HG03159 (cell line): ENCODE measurements around the gene TMEM179.
"Not testable (repeated sequence)": the region's sequence is repeated elsewhere in the genome, so short reads cannot be mapped to it uniquely, and the experiment has no call there.

ENCODE experiments used
- ATAC-seq: cut with Tn5 transposase; IDR thresholded peaks from one replicate; pipeline ENCODE4 v1.9.1; 2021; ENCODE audit warnings: mild to moderate bottlenecking, moderate library complexity; ENCODE audit not compliant: unreplicated experiment

TMEM179 gene

DNA sequence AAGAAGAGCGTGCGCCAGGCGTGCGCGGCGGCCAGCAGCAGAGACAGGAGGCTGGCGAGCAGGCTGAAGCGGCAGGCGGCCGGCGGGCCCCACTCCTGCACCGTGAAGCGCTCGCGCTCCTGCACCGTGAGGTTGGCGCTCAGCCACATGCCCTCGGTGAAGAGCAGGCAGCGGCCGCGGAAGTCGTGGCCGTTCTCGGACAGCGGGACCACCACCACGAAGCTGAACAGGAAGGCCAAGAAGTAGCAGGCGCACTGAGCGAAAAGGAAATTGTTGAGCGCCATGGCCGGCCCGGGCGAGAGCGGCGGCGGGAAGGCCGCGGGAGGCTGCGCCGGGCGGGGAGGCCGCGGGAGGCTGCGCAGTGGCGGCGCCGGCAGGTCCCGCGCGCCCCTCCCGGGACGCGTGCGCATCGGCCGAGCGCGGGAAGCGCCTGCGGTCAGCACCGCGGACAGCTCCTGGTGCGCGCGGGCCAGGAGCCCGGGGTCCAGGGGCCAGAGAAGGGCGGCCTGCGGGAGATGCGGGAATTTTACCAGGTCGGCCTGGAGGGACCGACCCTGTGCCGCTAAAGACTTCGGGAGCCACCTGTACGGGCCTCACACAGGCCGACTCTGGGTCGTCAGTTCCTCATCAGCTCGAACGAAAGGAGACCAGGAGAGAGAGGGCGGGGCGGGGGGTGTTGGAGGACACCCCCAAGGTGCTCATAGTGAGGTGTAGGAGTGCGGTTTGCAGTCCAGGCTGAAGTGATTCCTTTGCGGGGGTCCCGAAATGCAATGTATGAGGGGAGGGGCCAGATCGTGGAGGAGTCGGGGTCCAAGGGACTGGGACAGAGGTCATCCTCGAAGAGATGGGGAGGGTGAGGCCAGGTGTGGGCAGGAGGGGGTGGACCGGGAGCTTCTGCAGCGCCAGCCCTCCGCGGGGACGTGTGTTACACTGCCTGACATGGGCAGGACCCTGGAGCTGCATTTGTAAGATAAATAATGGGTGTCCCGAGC, at the start of gene TMEM179:
TSS of gene TMEM179 (minus strand) at position 315 of the 992 bp plus-strand sequence. CDS start at position 284, 31 bp downstream.
- no peak for ATAC-seq

DNA sequence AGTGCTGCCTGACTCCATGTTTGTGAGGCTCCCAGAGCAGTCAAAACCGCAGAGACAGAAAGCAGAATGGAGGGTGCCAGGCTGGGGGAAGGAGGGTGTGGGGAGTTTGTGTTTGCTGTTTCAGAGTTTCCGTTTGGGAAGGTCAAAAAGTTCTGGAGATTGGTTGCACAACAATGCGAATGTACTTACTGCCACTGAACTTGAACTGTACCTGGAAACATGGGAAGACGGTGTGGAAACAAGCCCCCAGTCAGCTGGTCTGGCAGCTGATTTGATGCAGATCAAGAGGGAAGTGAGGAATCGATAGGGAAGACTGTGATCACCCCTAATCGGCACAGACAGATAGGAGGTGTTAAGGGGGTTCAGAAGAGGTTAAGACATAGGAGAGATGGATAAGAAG, 49.5 kb upstream of the TMEM179 start:
- no peak for ATAC-seq

DNA sequence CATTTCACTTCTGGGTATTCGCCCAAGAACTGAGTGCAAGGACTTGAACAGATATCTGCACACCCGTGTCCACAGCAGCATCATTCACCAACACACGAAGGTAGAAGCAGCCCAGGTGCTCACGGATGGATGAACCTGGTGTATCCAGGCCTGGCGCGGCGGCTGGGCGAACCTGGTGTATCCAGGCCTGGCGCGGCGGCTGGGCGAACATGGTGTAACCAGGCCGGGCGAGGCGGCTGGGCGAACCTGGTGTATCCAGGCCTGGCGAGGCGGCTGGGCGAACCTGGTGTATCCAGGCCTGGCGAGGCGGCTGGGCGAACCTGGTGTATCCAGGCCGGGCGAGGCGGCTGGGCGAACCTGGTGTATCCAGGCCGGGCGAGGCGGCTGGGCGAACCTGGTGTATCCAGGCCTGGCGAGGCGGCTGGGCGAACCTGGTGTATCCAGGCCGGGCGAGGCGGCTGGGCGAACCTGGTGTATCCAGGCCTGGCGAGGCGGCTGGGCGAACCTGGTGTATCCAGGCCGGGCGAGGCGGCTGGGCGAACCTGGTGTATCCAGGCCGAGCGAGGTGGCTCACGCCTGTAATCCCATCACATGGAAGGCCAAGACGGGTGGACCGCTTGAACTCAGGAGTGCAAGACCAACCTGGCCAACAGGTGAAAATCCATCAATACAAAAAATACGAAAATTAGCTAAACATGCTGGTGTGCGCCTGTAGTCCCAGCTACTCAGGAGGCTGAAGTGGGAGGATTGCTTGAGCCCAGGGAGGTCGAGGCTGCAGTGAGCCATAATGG, 48.8 kb upstream of the TMEM179 start:
- not testable (repeated sequence) for ATAC-seq

DNA sequence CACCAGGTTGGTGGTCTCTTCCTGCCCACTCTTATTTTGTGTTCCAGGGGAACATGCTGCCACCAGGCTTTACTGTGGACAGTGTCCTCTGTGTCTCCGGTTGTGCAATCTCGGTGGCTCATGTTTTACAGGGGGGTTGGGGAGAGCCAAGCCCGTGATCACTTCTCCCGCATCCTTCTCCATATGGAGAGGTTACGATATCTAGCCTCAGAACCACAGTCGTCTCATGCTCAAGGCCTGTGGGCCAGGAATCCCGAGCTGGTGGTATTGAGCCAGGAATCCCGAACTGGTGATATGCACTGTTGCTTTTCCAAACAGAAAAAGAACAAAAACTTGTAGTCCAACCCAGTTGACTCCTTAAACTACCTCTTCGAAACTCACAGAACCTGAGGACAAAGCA, 47.8 kb upstream of the TMEM179 start:
- ATAC-seq, result no peak

DNA sequence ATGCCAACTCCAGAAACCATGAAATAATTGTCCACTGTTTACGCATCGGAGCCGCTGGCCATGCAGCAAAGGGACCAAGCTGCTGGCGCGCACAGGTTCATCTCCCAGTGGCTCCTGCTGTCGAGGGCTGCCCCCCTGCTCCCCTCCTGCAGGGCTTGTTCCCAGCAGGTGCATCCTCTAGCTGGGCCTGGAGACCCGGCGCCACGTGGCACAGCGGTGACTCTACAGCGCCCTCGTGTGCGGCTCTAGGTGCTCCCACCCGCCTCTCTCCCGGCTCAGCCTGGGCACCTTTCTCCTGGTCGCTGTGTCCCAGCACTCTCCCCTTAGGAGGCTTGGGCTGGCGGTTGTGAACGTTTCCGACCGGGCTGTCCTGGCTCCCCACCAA, 47.3 kb upstream of the TMEM179 start:
- ATAC-seq, result no peak

DNA sequence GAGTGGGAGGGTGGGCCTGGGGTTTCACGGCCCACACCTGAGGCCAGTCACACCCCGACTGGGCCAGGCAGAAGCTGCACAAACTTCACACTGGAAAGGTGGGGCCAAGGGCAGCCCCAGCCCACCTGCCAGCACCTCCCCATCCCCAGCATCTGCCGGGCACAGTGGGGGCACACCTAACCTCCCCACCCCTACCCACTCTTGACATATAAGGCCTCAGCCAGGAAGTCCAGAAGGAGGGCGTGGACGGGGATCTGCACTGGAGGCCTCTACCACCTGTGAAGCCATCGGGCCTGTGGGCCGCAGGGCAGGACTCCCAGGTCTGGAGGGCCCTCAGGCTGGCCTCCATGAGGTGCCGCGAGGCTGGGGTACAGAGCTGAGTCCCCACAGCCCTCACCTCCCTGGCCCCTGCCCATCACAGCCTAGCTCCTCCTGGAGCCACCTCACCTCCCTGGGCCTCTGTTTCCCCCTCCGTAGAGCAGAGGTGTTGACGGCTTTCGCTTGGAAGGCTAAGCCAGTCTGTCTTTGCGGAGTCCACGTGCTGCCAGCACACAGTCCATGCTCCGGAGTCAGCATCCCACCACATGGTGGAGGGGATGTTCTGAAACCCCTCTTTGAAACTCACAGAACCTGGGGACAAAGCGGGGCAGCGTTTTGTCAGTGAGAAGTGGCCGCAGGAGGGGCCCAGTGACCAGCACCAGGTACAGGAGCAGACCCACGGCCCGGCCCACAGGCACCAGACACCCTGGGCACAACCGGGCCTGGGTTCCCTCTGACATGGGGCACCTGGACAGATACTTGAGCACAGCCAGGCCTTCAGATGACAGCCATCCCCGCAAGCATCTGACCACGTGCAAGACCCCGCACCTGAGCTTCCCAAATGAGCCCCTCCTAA, 46.7 kb upstream of the TMEM179 start:
- no peak for ATAC-seq

DNA sequence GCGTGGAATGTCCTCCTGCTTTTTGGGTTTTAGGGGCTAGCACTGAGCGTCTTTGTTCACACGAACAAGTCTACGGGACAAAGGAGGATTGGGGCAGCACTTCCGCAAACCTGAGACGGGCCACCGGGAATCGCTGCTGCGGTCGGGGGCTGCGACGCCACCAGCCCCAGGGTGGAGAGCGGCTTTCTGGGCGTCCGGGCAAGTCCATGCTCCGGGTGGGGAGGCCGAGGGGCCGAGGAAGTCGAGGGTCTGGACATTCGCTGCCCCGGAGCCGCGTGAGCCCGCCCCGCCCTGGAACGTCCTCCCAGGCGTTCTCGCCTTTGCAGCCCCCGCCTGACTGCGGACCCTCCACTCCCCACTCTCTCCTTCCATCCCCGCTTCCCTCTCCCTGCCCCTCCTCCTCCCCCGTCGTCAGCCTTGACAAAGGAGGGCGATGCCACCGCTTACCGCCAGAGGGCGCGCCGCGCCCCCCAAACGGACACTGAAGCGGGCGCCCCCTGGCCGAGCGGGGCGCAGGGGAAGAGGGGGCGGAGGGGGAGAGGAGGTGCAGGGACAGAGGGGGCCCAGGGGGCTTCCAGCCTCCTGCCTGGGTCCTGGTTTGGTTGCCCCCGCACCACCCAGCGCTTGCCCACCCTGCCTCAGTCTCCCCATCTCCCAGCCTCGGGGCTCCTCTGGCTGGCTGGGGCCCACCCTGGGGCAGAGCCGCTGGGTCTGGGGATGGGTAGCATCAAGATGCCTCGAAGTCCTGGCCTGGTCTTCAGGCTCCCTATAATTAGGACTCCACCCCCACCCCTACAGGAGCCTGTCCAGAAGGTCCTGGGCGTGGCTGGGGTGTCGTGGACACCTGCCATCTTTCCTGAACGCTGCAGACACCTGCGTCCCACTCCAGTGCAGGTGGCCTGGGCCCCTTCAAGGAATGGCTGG, 45.7 kb upstream of the TMEM179 start:
- no peak for ATAC-seq

DNA sequence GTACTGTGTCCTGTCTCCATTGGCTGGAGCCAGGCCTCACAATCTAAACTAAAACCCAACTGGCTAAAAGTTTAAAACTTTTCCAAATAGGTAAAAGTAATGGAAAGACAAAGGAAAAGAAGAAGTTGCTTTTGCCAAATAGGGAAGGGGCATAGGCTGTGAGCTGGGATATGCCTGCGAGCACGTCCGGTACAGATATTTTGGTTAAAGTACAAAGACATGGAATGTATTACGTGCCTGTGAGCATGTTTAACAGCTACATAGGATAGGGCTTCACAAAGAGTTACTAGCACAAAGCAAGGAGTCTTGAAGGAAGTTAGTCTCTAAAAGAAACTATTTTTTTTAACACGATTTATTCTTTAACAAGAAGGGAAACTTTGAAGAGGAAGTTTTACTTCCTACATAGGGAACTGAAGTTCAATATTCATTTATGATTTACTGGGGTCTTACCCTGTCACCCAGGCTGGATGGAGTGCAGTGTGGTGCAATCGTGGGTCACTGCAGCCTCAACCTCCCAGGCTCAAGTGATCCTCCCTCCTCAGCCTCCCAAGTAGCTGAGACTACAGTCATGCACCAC, 43.0 kb upstream of the TMEM179 start:
- no peak for ATAC-seq

DNA sequence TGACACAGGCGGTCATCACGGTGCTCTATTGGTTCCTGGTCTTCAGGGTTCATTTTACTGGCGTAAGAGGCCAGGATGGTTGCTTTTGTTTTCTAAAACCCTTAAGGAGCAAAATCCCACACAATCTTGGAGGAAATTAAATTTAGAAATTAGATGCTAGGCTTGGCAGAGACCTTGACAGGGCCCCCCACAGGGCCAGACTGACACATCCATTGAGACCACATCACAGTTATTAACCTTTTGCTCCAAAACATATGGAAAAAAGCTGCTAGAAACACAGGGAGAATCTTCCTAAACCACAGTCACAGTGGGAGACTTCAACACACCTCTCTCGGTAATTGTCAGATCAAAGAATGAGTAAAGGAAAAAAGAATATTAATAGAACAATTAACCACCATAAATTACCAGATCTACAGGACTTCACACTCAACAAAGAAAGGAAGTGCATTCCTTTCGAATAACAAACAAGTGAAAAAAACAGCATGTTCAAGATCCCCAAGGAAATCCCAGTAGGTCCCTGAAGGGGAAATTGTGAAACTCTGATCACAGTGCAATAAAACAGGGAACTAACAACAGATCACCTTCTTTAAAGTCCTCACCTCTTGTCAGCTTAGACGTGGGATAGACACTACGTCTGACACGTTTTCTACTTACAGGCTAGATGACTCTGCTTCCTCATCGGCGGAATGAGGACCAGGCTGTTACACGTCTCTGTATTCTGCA, 40.2 kb upstream of the TMEM179 start:
- no peak for ATAC-seq

DNA sequence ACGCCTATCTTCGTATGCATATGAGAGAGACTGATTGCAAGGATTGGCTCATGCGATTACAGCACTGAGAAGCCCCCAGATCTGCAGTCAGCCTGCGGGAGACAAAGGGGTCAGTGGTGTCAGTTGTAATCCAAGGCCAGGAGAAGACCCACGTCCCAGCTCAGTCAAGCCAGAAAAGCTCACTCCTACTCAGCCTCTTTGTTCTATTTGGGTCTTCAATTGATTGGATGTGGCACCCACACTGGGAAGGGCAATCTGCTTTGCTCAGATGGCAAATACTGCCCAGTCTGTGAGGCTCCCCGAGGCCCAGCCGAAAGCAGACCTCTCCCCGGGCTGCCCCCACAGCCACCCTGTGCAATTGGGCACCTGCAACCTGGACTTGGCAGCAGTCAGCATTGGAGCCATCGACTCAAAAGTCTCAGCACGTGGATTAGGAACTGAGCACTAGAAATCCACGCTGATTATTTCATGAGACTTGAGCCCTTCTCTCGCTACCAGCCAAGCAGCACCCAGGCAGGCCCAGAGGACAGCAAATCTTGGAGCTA, 39.6 kb upstream of the TMEM179 start:
- no peak for ATAC-seq

DNA sequence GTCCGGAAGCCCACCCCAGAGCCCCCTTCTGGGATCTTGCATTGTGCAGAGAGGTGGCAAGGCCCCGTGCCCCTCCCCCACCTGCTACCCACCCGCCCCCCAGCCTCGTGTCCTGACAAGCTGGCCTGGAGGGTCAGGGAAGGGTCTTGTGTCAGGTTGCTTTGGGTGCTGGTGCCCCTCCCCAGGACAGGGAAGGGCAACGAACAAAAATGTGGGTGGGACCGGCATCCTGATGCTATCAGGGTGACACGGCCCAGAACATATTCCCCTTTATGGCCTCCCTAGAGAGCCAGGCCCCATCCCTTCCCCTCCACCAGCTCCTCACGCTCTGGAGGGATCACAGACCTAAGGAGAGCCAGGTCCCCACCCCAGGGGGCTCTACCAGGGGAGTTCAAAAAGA, 38.7 kb upstream of the TMEM179 start:
- no peak for ATAC-seq

DNA sequence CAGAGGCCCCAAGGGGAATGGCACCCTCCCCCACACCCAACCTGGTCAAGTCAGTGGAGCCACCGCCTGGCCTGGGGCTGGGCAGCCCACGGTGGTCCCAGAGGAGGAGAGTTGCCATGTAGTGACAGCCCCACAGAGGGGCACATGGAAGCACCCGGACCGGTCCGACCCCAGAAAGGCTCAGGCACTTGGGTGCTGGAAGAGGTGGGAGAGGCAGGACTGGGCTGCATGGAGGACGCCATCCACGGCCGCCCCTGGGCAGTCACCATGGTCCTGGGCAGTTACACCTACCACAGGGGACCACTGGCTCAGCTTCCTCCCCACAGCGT, 37.9 kb upstream of the TMEM179 start:
- no peak for ATAC-seq

DNA sequence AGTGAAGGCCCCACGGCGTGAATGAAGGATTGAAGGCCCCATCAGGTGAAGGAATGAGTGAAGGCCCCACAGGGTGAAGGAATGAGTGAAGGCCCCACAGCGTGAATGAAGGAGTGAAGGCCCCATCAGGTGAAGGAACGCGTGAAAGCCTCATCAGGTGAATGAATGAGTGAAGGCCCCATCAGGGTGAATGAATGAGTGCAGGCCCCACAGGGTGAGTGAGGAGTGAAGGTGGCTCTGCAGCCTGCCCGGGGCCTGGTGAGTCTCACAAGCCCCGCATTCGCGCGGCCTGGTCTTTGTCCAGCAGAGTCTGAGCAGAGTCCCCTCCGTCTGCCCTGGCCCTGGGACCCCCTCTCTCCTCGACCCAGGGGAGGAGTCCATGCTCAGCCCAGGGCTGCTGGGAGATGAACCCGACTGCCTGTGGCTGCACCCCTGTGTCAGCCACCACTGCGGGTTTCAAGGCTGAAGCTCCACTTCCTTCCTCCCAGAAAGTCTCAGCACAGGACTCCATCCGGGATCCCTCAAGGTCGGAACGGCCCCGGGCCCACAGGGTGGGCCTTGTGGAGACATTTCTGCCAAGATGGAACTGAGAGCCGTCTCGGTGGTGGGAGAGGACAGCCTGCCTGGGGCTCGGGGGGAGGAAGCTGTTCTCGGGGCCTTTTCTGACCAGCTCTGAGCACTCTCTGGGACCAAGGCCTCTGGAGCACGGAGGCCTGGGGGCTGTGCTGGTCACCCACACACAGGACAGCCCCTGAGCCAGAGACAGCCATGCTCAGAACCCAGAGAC, 37.4 kb upstream of the TMEM179 start:
- ATAC-seq, result no peak

DNA sequence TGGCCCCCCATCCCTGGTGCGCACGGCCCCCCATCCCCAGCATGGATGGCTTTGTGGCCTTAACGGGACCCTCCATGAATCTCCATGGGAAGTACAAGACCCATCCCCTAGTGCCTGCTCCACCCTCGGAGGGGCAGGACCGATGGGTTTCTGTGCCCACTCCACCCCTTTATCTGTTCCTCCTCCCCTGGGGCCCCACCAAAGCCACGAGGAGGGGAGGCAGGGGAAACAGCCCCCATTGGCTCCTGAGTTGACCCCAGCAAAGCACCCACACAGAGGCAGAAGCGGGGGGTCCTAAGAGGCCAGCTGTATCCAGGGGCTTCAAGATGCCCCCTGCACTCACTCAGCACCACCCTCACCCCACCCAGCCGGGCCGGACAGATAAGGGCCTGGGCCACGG, 36.1 kb upstream of the TMEM179 start:
- no peak for ATAC-seq

DNA sequence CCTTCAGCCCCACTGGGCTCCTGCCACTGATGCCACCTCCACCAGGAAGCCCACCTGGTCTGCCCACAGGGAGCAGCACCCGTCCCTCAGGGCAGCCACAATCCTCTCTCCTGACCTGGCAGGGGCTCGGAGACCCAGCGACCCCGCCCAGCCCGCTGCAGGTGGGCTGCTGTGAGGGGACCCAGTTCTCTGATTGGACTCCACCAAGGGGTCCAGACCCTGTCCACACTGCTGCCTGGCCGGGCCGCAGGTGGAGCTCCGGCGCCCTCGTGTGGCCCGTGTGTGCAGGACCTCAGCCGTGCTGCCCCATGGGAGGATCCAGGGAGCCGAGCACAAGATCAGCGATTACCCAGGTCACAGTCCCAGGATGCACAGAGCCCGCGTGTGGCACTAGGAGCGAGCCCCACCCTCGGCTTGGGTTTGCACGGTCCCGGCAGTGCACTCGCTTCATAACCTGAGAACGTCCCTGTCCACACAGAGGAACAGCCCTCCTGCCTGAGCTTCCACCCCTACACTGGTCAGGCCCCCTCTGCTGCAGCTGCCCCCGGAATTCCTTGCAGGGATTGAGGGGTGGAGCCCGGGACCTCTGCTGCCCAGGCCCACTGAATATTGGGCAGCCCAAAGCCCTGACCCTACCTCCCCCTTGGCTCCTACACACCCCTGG, 35.4 kb upstream of the TMEM179 start:
- ATAC-seq, result no peak

DNA sequence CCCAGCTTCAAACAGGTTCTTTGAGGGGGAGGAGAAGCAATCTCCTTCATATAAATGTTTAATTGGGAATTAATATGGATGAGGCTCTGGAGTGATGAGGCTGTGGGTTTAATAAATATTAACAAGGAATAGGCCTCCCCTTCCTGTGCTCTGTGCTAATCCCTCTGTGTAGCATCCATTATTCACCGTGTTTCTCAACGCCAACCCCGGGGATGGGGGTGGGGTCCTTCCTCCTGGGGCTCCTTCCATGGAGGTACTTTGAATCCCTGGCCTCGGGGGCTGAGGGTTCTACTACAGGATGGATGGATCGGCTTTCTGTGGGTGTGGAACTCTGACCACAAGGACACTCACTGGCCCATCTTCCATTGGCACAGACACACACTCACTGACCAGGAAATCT, 34.9 kb upstream of the TMEM179 start:
- ATAC-seq, result no peak

DNA sequence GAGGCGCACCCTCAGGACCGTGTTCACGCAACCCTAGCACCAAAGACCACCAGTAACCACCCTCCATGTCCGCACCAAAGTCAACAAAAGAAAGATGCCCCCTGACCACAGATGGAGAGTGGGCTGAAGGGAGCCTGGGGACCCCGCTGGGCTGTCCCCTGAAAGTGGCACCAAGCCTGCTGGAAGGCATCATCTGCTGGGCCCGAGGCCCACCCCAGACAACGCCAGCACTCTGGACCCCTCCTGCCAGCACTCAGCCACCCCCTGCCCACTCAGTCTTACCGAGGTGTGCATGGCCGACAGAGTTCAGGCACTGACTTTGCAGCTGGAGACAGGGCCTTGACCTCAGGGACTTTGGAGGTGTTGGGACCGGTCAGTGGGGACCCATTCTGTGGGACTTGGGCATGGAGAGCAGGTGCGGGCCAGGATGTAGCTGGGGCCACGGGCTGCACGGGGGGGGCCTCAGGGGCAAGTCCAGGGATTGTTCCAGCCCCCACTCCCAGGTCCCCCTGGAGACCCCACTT, 34.4 kb upstream of the TMEM179 start:
- no peak for ATAC-seq
